HCT116 (cell line): ENCODE results near the gene H6PD. TPM values are rescaled to one million over a fixed set of nuclear protein-coding genes. Genes with fewer than 3 reads are reported as not detected.

Source experiments
- ATAC-seq: fragments of 200-7000 bp; cut with Tn5 transposase; 2 replicates; pipeline ENCODE4 v1.9.1; 2020; ENCODE audit warnings: mild to moderate bottlenecking, moderate library complexity
- BruUV-seq: library from RNA; stranded (reverse); fragments of 400-500 nt; replicated peaks from 2 replicates; lab custom pipeline; 2021; lab: Mats Ljungman, UMichigan
- CTCF ChIA-PET: fragments of 300-600 bp; sonication (Branson Sonifier 250); formaldehyde crosslinking; loops from one replicate; lab custom pipeline; 2021; ENCODE audit warnings: antibody characterized with exemption; lab: Charles Lee
- POLR2A ChIA-PET: fragments of 300-600, 350-600 bp; sonication (Branson Sonifier 250); formaldehyde crosslinking; loops from one replicate; lab custom pipeline; 2021; ENCODE audit warnings: antibody characterized with exemption; lab: Charles Lee
- RAD21 ChIA-PET, 2 experiments: fragments of 300-600 bp; sonication (Branson Sonifier 250); formaldehyde crosslinking; loops; one replicate each; lab custom pipeline; 2023; ENCODE audit warnings: low total read pairs in 2 of 2; ENCODE audit not compliant: uncharacterized antibody in 2 of 2, unreplicated experiment in 2 of 2, low non-redundant PET in 1 of 2; lab: Charles Lee
- DNase-seq: peaks from one replicate; pipeline ENCODE4 v3.0.0-alpha.2; 2010; ENCODE audit warnings: low read depth, low spot score
- H2AFZ ChIP-seq: fragments of 200-600 bp; shearing (Covaris generic), sonication (generic); 2 replicates; pipeline ENCODE4 v1.6.1; 2017; ENCODE audit warnings: low read depth, mixed run types, mixed read lengths, antibody characterized with exemption, low read length; ENCODE audit not compliant: poor library complexity, severe bottlenecking
- H3K27ac ChIP-seq: 2 replicates; pipeline ENCODE4 v1.5.1; 2012; ENCODE audit warnings: low read depth, low read length
- H3K27me3 ChIP-seq: fragments of 200-600 bp; sonication (generic); 2 replicates; pipeline ENCODE4 v1.6.1; 2016; ENCODE audit warnings: mixed run types, low read length, mixed read lengths; ENCODE audit not compliant: insufficient read depth
- H3K36me3 ChIP-seq, 2 experiments: fragments of 200-500 bp in 1 of 2; fragments of 200-600 bp in 1 of 2; sonication (Bioruptor generic) in 1 of 2; sonication (generic) in 1 of 2; 2 replicates each; pipeline versions ENCODE4 v1.5.1 to v1.6.1; 2014 to 2016; ENCODE audit warnings: low read length in 2 of 2, inconsistent platforms in 1 of 2, mixed read lengths in 1 of 2, mixed run types in 1 of 2; ENCODE audit not compliant: insufficient read depth in 2 of 2, control insufficient read depth in 1 of 2
- H3K4me1 ChIP-seq, 2 experiments: fragments of 200-600 bp in 1 of 2; sonication (generic) in 1 of 2; 2 replicates each; pipeline versions ENCODE4 v1.5.1 to v1.6.1; 2012 to 2017; ENCODE audit warnings: low read length in 2 of 2, inconsistent platforms in 1 of 2, mild to moderate bottlenecking in 1 of 2, mixed read lengths in 1 of 2, mixed run types in 1 of 2, moderate library complexity in 1 of 2; ENCODE audit not compliant: insufficient read depth in 2 of 2, control insufficient read depth in 1 of 2
- H3K4me2 ChIP-seq: fragments of 200-600 bp; sonication (generic); 2 replicates; pipeline ENCODE4 v1.6.1; 2017; ENCODE audit warnings: mixed run types, low read length, mixed read lengths
- H3K4me3 ChIP-seq, 2 experiments: fragments of 200-600 bp in 1 of 2; sonication (generic) in 1 of 2; replicated peaks in 1 of 2; 2 replicates each; pipeline ENCODE4 v1.5.1; 2011 to 2016; ENCODE audit warnings: low read length in 2 of 2, control low read depth in 1 of 2, low read depth in 1 of 2, mild to moderate bottlenecking in 1 of 2, mixed read lengths in 1 of 2, mixed run types in 1 of 2
- H3K79me2 ChIP-seq: fragments of 200-600 bp; sonication (generic); 2 replicates; pipeline ENCODE4 v1.6.1; 2017; ENCODE audit warnings: mild to moderate bottlenecking, mixed run types, low read length, moderate library complexity, mixed read lengths; ENCODE audit not compliant: insufficient read depth
- H3K9ac ChIP-seq: fragments of 200-600 bp; sonication (generic); 2 replicates; pipeline ENCODE4 v1.6.1; 2016; ENCODE audit warnings: low read length, mixed read lengths
- H3K9me2 ChIP-seq: fragments of 200-600 bp; sonication (generic), shearing (Covaris generic); 2 replicates; pipeline ENCODE4 v1.6.1; 2017; ENCODE audit warnings: mixed run types, mild to moderate bottlenecking, moderate library complexity; ENCODE audit not compliant: insufficient read depth
- H3K9me3 ChIP-seq, 2 experiments: fragments of 200-500 bp in 1 of 2; fragments of 200-600 bp in 1 of 2; sonication (Bioruptor generic) in 1 of 2; sonication (generic) in 1 of 2; 2 replicates each; pipeline ENCODE4 v1.6.1; 2014 to 2017; ENCODE audit warnings: low read length in 2 of 2, mixed read lengths in 2 of 2, inconsistent platforms in 1 of 2, low read depth in 1 of 2, mild to moderate bottlenecking in 1 of 2, mixed run types in 1 of 2, moderate library complexity in 1 of 2; ENCODE audit not compliant: control insufficient read depth in 1 of 2, insufficient read depth in 1 of 2
- H4K20me1 ChIP-seq: fragments of 200-600 bp; sonication (generic), shearing (Covaris generic); 2 replicates; pipeline ENCODE4 v1.6.1; 2017; ENCODE audit warnings: mixed run types, mild to moderate bottlenecking, moderate library complexity; ENCODE audit not compliant: insufficient read depth
- EGR1 ChIP-seq: IDR thresholded peaks from 2 replicates; pipeline ENCODE4 v1.6.1; 2012; ENCODE audit warnings: low read depth
- ELF1 ChIP-seq: IDR thresholded peaks from 2 replicates; pipeline ENCODE4 v1.6.1; 2012; ENCODE audit warnings: low read depth, borderline replicate concordance
- EZH2 ChIP-seq: fragments of 200-600 bp; sonication (generic); IDR thresholded peaks from 2 replicates; pipeline ENCODE4 v1.6.1; 2017; ENCODE audit warnings: antibody characterized with exemption, mixed run types
- EZH2phosphoT487 ChIP-seq: fragments of 200-600 bp; IDR thresholded peaks from 2 replicates; pipeline ENCODE4 v1.6.1; 2018; ENCODE audit warnings: antibody characterized with exemption, borderline replicate concordance
- JUND ChIP-seq: IDR thresholded peaks from 2 replicates; pipeline ENCODE4 v1.6.1; 2012
- POLR2AphosphoS5 ChIP-seq: IDR thresholded peaks from 2 replicates; pipeline ENCODE4 v1.6.1; 2011; ENCODE audit warnings: mild to moderate bottlenecking, low read depth, low read length, moderate library complexity
- SIN3A ChIP-seq: IDR thresholded peaks from 2 replicates; pipeline ENCODE4 v1.6.1; 2012; ENCODE audit warnings: low read depth
- ZFX ChIP-seq: fragments of 450-650 bp; IDR thresholded peaks from 2 replicates; pipeline ENCODE4 v1.6.1; 2017
- intact Hi-C: fragments of 100-400 bp; cut with micrococcal nuclease; formaldehyde crosslinking; loops from 2 replicates; pipeline ENCODE4 v1.10.0; 2022
- total RNA-seq: library from RNA; stranded (reverse); gene quantifications from one replicate; pipeline ENCODE4 v1.2.1, GENCODE V29; 2021; ENCODE audit not compliant: unreplicated experiment
- TF ChIP-seq, protein P1 (sequence below): IDR thresholded peaks from 2 replicates; pipeline ENCODE4 v1.6.1; 2012
- TF ChIP-seq, protein P2 (sequence below): IDR thresholded peaks from 2 replicates; pipeline ENCODE4 v1.6.1; 2012; ENCODE audit warnings: low read depth
- TF ChIP-seq, protein P3 (sequence below): IDR thresholded peaks from 2 replicates; pipeline ENCODE4 v1.6.1; 2011; ENCODE audit warnings: mild to moderate bottlenecking, low read length, moderate library complexity; ENCODE audit not compliant: insufficient replicate concordance; ENCODE audit errors: extremely low read depth
- TF ChIP-seq, protein P4 (sequence below), 3 experiments: fragments of 200-600 bp in 1 of 3; sonication (generic) in 1 of 3; IDR thresholded peaks in 2 of 3; conservative IDR thresholded peaks in 1 of 3; 2 replicates each; pipeline ENCODE4 v1.5.1; 2012 to 2017; ENCODE audit warnings: low read depth in 2 of 3, low read length in 2 of 3, antibody characterized with exemption in 1 of 3, borderline replicate concordance in 1 of 3, control low read depth in 1 of 3, mild to moderate bottlenecking in 1 of 3, mixed read lengths in 1 of 3, mixed run types in 1 of 3, moderate library complexity in 1 of 3; ENCODE audit not compliant: insufficient read depth in 1 of 3

H6PD gene
- total RNA-seq, 1 experiment from 2014 or later: 16.2 TPM

DNA sequence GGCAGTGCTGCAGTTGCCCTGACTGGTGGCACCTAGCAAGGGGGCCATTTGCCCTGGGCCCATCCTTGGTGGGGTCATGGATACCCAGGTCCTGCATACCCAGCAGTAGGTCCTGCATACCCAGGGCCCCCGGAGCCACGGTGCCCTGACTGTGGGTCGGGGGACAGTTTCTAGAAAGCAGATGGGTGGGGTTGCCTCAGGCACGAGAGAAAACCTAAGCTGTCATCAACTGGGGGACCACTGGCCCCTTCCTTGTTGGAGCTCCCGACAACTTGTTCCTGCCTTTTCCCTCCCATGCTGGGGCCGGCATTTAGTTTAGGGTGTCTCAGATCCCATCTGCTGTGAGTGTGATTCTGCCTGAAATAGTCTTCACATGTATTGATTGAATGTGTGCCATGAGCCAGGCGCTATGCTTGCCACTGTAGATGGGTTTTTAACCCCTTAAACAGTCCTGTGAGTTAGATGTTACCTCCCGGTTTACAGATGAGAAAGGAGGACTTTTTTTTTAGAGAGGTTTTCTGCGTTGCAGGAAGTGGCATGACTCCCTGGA, 73.7 kb downstream of the H6PD start (continued):
- TF ChIP-seq, protein P1, sequence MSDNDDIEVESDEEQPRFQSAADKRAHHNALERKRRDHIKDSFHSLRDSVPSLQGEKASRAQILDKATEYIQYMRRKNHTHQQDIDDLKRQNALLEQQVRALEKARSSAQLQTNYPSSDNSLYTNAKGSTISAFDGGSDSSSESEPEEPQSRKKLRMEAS: no peak
- TF ChIP-seq, protein P2, sequence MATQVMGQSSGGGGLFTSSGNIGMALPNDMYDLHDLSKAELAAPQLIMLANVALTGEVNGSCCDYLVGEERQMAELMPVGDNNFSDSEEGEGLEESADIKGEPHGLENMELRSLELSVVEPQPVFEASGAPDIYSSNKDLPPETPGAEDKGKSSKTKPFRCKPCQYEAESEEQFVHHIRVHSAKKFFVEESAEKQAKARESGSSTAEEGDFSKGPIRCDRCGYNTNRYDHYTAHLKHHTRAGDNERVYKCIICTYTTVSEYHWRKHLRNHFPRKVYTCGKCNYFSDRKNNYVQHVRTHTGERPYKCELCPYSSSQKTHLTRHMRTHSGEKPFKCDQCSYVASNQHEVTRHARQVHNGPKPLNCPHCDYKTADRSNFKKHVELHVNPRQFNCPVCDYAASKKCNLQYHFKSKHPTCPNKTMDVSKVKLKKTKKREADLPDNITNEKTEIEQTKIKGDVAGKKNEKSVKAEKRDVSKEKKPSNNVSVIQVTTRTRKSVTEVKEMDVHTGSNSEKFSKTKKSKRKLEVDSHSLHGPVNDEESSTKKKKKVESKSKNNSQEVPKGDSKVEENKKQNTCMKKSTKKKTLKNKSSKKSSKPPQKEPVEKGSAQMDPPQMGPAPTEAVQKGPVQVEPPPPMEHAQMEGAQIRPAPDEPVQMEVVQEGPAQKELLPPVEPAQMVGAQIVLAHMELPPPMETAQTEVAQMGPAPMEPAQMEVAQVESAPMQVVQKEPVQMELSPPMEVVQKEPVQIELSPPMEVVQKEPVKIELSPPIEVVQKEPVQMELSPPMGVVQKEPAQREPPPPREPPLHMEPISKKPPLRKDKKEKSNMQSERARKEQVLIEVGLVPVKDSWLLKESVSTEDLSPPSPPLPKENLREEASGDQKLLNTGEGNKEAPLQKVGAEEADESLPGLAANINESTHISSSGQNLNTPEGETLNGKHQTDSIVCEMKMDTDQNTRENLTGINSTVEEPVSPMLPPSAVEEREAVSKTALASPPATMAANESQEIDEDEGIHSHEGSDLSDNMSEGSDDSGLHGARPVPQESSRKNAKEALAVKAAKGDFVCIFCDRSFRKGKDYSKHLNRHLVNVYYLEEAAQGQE: no peak
- TF ChIP-seq ELF1: no peak

DNA sequence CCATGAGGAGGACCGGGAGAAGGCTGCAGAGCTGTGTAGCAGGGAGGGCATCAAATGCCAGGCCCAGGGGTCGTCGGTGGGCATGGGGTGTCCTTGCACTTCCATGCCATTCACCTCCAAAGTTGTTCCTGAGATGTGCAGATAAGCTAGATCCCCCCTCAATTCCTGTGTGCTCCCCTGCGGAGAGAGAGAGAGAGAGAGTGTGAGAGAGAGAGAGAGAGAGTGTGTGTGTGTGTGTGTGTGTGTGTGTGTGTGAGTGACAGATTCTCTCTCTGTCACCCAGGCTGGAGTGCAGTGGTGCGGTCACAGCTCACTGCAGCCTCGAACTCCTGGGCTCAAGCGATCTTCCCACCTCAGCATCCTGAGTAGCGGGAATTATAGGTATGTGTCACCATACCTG, 74.5 kb downstream of the H6PD start:
- intact Hi-C loops: no loop called here
- Histone ChIP-seq H3K79me2 (peaks cover 65% of the 10 kb centered on the region), H2AFZ (no peak overlapping the region), H3K27ac (no peak overlapping the region), H3K9me3 (no peaks in the 10 kb centered on the region), H3K36me3 (no peaks in the 10 kb centered on the region), H3K4me2 (no peak overlapping the region), H3K9me2 (no peaks in the 10 kb centered on the region), H3K4me3 (no peak overlapping the region), H3K4me1 (peaks cover 0 to under 1% of the 10 kb centered on the region in 2 experiments; a peak in 2 of 4 replicates), H3K27me3 (no peaks in the 10 kb centered on the region), H3K9ac (no peak overlapping the region), H4K20me1 (no peaks in the 10 kb centered on the region)
- no TSS peak for BruUV-seq
- TF ChIP-seq ELF1 (no peak), POLR2AphosphoS5 (no peak), SIN3A (no peak), JUND (no peak), EZH2phosphoT487 (no peak), ZFX (no peak), EZH2 (no peak), EGR1 (no peak)
- TF ChIP-seq, protein P1: no peak
- TF ChIP-seq, protein P3, sequence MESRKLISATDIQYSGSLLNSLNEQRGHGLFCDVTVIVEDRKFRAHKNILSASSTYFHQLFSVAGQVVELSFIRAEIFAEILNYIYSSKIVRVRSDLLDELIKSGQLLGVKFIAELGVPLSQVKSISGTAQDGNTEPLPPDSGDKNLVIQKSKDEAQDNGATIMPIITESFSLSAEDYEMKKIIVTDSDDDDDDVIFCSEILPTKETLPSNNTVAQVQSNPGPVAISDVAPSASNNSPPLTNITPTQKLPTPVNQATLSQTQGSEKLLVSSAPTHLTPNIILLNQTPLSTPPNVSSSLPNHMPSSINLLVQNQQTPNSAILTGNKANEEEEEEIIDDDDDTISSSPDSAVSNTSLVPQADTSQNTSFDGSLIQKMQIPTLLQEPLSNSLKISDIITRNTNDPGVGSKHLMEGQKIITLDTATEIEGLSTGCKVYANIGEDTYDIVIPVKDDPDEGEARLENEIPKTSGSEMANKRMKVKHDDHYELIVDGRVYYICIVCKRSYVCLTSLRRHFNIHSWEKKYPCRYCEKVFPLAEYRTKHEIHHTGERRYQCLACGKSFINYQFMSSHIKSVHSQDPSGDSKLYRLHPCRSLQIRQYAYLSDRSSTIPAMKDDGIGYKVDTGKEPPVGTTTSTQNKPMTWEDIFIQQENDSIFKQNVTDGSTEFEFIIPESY: no peak
- TF ChIP-seq, protein P4, sequence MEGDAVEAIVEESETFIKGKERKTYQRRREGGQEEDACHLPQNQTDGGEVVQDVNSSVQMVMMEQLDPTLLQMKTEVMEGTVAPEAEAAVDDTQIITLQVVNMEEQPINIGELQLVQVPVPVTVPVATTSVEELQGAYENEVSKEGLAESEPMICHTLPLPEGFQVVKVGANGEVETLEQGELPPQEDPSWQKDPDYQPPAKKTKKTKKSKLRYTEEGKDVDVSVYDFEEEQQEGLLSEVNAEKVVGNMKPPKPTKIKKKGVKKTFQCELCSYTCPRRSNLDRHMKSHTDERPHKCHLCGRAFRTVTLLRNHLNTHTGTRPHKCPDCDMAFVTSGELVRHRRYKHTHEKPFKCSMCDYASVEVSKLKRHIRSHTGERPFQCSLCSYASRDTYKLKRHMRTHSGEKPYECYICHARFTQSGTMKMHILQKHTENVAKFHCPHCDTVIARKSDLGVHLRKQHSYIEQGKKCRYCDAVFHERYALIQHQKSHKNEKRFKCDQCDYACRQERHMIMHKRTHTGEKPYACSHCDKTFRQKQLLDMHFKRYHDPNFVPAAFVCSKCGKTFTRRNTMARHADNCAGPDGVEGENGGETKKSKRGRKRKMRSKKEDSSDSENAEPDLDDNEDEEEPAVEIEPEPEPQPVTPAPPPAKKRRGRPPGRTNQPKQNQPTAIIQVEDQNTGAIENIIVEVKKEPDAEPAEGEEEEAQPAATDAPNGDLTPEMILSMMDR (IDR thresholded peaks at IDR 0.05 in 2 of 3, conservative IDR thresholded peaks at IDR 0.05 in 1 of 3; ENCODE audit: borderline replicate concordance in 1 of 3, insufficient read depth in 1 of 3, low read depth in 2 of 3, low read length in 2 of 3): no peak
- DNase-seq (no peak), ATAC-seq (no peak)
- ChIA-PET CTCF (no interaction called here), RAD21 (no interaction called here), POLR2A (no interaction called here)
